HEK293T (cell line): ENCODE data around the gene ASB3.

Experiments
- BHLHE40 ChIP-seq: fragments of 450-650 bp; IDR thresholded peaks from 2 replicates; pipeline ENCODE4 v1.6.1; 2016; ENCODE audit warnings: mild to moderate bottlenecking, moderate library complexity, borderline replicate concordance
- CTBP1 ChIP-seq: fragments of 450-650 bp; IDR thresholded peaks from 2 replicates; pipeline ENCODE4 v1.6.1; 2016; ENCODE audit warnings: borderline replicate concordance
- ELF4 ChIP-seq: fragments of 450-650 bp; IDR thresholded peaks from 2 replicates; pipeline ENCODE4 v1.6.1; 2017; ENCODE audit warnings: antibody characterized with exemption
- FOXK2 ChIP-seq: fragments of 450-650 bp; IDR thresholded peaks from 2 replicates; pipeline ENCODE4 v1.6.1; 2016; ENCODE audit warnings: mild to moderate bottlenecking
- FOXM1 ChIP-seq: fragments of 450-650 bp; IDR thresholded peaks from 2 replicates; pipeline ENCODE4 v1.6.1; 2017; ENCODE audit warnings: mild to moderate bottlenecking, borderline replicate concordance
- L3MBTL2 ChIP-seq: fragments of 450-650 bp; conservative IDR thresholded peaks from 2 replicates; pipeline ENCODE4 v1.6.1; 2016; ENCODE audit warnings: mild to moderate bottlenecking
- NFRKB ChIP-seq: fragments of 450-650 bp; IDR thresholded peaks from 2 replicates; pipeline ENCODE4 v1.6.1; 2016; ENCODE audit warnings: mild to moderate bottlenecking, moderate library complexity
- PKNOX1 ChIP-seq: fragments of 450-650 bp; IDR thresholded peaks from 2 replicates; pipeline ENCODE4 v1.6.1; 2016
- SP1 ChIP-seq: fragments of 450-650 bp; IDR thresholded peaks from 2 replicates; pipeline ENCODE4 v1.6.1; 2017
- SUZ12 ChIP-seq: fragments of 450-650 bp; IDR thresholded peaks from 2 replicates; pipeline ENCODE4 v1.6.1; 2016; ENCODE audit warnings: mild to moderate bottlenecking
- TARDBP ChIP-seq: fragments of 450-650 bp; IDR thresholded peaks from 2 replicates; pipeline ENCODE4 v1.6.1; 2016
- ZNF384 ChIP-seq: fragments of 450-650 bp; IDR thresholded peaks from 2 replicates; pipeline ENCODE4 v1.6.1; 2016

GRCh38 chr2:53750041-53750768 is 36.5 kb downstream of the ASB3 start:
- no peak for TF ChIP-seq FOXK2
- no peak for TF ChIP-seq SP1
- TF ChIP-seq BHLHE40, result no peak
- no peak for TF ChIP-seq NFRKB
- no peak for TF ChIP-seq FOXM1
- TF ChIP-seq TARDBP, result no peak
- TF ChIP-seq ELF4, result no peak
- no peak for TF ChIP-seq ZNF384
- no peak for TF ChIP-seq CTBP1
- no peak for TF ChIP-seq PKNOX1
- no peak for TF ChIP-seq SUZ12
- TF ChIP-seq L3MBTL2, result no peak
